ENCODE measurements around the gene EGLN1. TPM values are rescaled to one million over a fixed set of nuclear protein-coding genes. Genes with fewer than 3 reads are reported as not detected.

The EGLN1 gene
- total and polyA plus RNA-seq, 2 of the 8 experiments (the other 6 are each of a cell fraction or from before 2014, with no cell fraction given) = 4.0 to 6.4 TPM

DNA sequence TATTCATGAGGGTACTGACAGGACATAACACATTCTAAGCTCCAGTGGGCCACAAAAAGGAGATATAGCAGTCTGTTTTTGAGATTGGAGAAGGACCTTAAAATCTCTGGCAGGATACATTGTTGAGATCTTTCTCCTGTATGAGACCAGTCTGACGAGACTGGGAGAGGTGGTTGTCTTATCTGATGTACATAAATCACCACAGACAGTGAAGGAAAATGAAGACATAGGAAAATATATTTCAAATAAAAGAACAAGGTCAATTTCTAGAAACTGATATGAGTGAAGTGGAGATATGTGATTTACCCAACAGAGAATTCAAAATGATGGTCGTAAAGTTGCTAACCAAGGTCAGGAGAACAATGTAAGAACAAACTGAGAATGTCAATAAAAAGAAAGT lies 21.3 kb upstream of the EGLN1 start:
- Histone ChIP-seq H3K27me3 (replicated peaks in 1 of 4; ENCODE audit: control insufficient read depth in 3 of 4, extremely low read depth in 1 of 4, insufficient read depth in 3 of 4, low read length in 3 of 4) (no peaks in the 10 kb centered on the region; a peak in 1 of 7 replicates), H4K91ac (replicated peaks; ENCODE audit: insufficient read length, low read length) (no peak overlapping the region), H3K23me2 (ENCODE audit: low read depth, low read length) (no peaks in the 10 kb centered on the region), H3K9me3 (ENCODE audit: insufficient read depth in 2 of 2, low read depth in 1 of 2, low read length in 1 of 2) (no peaks in the 10 kb centered on the region), H3K79me1 (ENCODE audit: low read depth, low read length) (no peaks in the 10 kb centered on the region), H3K79me2 (ENCODE audit: control insufficient read depth in 1 of 2, insufficient read depth in 2 of 2, low read length in 2 of 2) (no peaks in the 10 kb centered on the region), H3K18ac (ENCODE audit: extremely low read depth, low read length) (no peak overlapping the region), H3K36me3 (ENCODE audit: control insufficient read depth in 2 of 4, insufficient read depth in 4 of 4, low read length in 3 of 4) (no peaks in the 10 kb centered on the region), H2BK120ac (replicated peaks; ENCODE audit: low read depth, low read length) (no peak overlapping the region), H3K4me2 (ENCODE audit: insufficient read depth in 1 of 2, low read depth in 2 of 2, low read length in 2 of 2) (no peak overlapping the region), H3K4me3 (ENCODE audit: extremely low read depth in 1 of 4, insufficient read depth in 2 of 4, low read depth in 3 of 4, low read length in 4 of 4) (no peak overlapping the region), H4K20me1 (replicated peaks in 1 of 2; ENCODE audit: control insufficient read depth in 1 of 2, insufficient read depth in 2 of 2, low read length in 2 of 2) (no peaks in the 10 kb centered on the region), H3K56ac (replicated peaks; ENCODE audit: insufficient read length, low read depth, low read length) (no peak overlapping the region), H4K8ac (ENCODE audit: extremely low read depth, insufficient read depth, low read length) (no peak overlapping the region), H3K23ac (ENCODE audit: insufficient read length) (no peak overlapping the region), H3K4me1 (replicated peaks in 1 of 4; ENCODE audit: control insufficient read depth in 3 of 4, insufficient read depth in 4 of 4, low read length in 3 of 4) (no peaks in the 10 kb centered on the region), H3K4ac (replicated peaks; ENCODE audit: insufficient read length, low read depth, low read length) (no peak overlapping the region), H2AFZ (ENCODE audit: low read length) (no peak overlapping the region), H3K27ac (ENCODE audit: low read depth, low read length) (no peak overlapping the region), H2BK15ac (ENCODE audit: low read length) (no peak overlapping the region), H2BK12ac (ENCODE audit: low read depth, low read length) (no peak overlapping the region), H2BK5ac (ENCODE audit: low read depth, low read length) (no peak overlapping the region), H2AK5ac (ENCODE audit: low read depth, low read length) (no peak overlapping the region), H3K14ac (ENCODE audit: insufficient read length) (no peak overlapping the region), H4K5ac (ENCODE audit: insufficient read length, low read depth, low read length) (no peak overlapping the region), H3K9ac (replicated peaks in 1 of 4; ENCODE audit: extremely low read depth in 1 of 4, low read depth in 3 of 4, low read length in 3 of 4) (no peak overlapping the region), H2BK20ac (ENCODE audit: low read length) (no peak overlapping the region)
- DNase-seq (ENCODE audit: low read depth in 1 of 2, low spot score in 2 of 2) = no peak
- FAIRE-seq = no peak
- ChIA-PET POLR2A (ENCODE audit: partially characterized antibody) (no interaction called here), CTCF (ENCODE audit: partially characterized antibody) (no interaction called here)
- 90% methylated on average over 2 of the region's 2 CpGs; no CpG with 5 or more reads in 1 of the 2 experiments for WGBS, 2 experiments (ENCODE audit: extremely low coverage in 1 of 2, insufficient coverage in 1 of 2, insufficient read length in 1 of 2, insufficient replicate concordance in 2 of 2, low coverage in 1 of 2, low lambda C conversion rate in 2 of 2, missing lambda C conversion rate in 1 of 2)
- TF ChIP-seq USF2 (IDR thresholded peaks at IDR 0.05; ENCODE audit: low read length) = no peak
- TF ChIP-seq YY1 (IDR thresholded peaks at IDR 0.05; ENCODE audit: low read depth, low read length) = no peak
- TF ChIP-seq EP300 (IDR thresholded peaks at IDR 0.05; ENCODE audit: borderline replicate concordance in 1 of 2, low read depth in 2 of 2, low read length in 2 of 2) = no peak
- no peak for TF ChIP-seq NRF1 (IDR thresholded peaks at IDR 0.05; ENCODE audit: low read depth, low read length)
- TF ChIP-seq MAFK (IDR thresholded peaks at IDR 0.05; ENCODE audit: low read depth, low read length) = no peak
- TF ChIP-seq CHD2 (IDR thresholded peaks at IDR 0.05; ENCODE audit: low read length) = no peak
- no peak for TF ChIP-seq HDAC2 (IDR thresholded peaks at IDR 0.05; ENCODE audit: borderline replicate concordance in 1 of 2, low read depth in 2 of 2, low read length in 2 of 2)
- no peak for TF ChIP-seq SIN3A (conservative IDR thresholded peaks at IDR 0.05 in 1 of 2, IDR thresholded peaks at IDR 0.05 in 1 of 2; ENCODE audit: low read depth in 1 of 2, low read length in 2 of 2)
- TF ChIP-seq HDAC6 (IDR thresholded peaks at IDR 0.05; ENCODE audit: low read depth, low read length) = no peak
- TF ChIP-seq BCL11A (IDR thresholded peaks at IDR 0.05; ENCODE audit: low read depth in 2 of 2, low read length in 2 of 2) = no peak

All from H1 (cell line).